GM19463 (cell line): ENCODE results near the gene LUC7L.
"Not testable (repeated sequence)": the region's sequence is repeated elsewhere in the genome, so short reads cannot be mapped to it uniquely, and the experiment has no call there.

ENCODE experiments used
- ATAC-seq: cut with Tn5 transposase; IDR thresholded peaks from one replicate; pipeline ENCODE4 v1.9.1; 2021; ENCODE audit warnings: mild to moderate bottlenecking, moderate library complexity; ENCODE audit not compliant: unreplicated experiment

LUC7L gene

DNA sequence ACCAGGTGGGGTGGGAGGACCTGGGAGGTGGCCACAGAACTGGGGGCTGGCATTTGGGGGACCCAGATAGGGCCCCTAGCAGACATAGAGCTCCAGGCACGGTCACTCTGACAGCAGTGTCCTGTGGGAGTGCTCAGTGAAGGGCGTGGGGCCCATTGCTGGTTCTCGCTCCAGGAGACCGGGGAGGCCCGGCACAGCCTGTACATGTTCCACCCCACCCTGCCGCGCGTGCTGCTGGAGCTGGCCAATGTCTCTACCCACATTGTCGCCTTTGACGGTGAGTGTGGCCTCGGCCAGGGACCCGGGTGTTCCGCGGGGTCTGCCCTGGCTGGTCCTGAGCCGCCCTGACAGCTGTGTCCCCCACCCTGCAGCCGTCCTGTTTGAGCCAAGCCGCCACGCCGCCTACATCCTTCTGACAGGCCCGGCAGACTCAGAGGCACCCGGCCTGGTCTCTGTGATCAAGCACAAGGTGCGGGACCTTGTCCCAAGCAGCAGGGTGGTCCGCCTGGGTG lies 35.2 kb upstream of the LUC7L start:
- no peak for ATAC-seq

DNA sequence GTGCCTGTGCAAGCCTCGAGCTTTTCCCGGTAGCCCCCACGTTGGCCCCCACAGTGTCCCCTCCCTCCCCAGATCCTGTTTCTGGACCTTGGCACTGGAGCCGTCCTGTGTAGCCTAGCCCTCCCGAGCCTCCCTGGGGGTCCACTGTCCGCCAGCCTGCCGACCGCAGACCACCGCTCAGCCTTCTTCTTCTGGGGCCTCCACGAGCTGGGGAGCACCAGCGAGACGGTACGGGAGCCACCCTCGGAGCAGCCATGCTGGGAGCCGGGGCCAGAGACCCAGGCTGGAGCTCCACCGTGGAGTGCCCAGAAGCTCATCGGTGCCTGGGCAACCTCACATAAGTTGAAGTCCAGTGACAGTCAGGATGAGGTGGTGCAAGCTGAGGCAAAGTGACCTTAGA lies 34.7 kb upstream of the LUC7L start:
- no peak for ATAC-seq

DNA sequence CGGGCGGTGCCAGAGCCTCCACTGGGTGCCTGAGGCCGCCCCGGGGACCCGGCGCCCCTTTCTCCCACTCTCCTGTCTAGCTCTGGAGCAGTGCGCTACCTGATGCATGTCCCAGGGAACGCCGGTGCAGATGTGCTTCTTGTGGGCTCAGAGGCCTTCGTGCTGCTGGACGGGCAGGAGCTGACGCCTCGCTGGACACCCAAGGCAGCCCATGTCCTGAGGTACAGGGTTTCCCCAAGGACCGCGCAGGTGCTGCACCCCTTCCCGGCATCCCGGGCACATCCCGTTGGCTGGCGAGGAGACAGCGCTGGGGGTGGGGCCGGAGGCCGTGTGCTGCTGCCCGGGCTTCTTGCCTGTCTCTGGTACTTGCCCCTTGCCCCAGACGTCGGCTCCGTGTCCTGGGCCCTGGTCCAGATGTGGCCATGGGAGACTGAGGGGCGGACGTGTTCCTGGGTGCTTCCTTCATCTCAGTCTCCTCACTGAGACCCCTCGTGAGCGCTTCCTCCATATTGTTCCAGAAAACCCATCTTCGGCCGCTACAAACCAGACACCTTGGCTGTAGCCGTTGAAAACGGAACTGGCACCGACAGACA lies 34.0 kb upstream of the LUC7L start:
- ATAC-seq: no peak

DNA sequence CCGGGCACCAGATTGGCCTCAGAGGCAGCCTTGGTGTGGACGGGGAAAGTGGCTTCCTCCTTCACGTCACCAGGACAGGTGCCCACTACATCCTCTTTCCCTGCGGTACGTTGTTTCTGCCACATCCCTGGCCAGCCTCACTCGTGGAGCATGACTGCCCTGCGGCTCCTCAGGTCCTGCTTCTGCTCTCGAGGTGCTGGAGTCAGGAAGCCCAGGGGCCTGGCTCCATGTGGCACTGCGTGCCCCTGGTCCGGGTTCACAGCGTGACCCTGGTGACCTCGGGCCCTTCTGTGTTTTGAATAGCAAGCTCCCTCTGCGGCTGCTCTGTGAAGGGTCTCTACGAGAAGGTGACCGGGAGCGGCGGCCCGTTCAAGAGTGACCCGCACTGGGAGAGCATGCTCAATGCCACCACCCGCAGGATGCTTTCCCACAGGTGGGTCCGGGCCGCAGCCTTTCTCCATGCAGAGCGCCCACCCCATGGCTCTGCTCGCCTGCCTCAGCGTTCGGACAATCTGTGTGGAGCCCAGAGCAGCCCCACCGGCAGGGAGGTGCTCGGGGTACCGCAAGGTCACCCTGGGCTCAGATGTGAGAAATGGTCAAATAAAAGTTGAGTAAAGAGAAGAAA lies 33.0 kb upstream of the LUC7L start:
- ATAC-seq: no peak

DNA sequence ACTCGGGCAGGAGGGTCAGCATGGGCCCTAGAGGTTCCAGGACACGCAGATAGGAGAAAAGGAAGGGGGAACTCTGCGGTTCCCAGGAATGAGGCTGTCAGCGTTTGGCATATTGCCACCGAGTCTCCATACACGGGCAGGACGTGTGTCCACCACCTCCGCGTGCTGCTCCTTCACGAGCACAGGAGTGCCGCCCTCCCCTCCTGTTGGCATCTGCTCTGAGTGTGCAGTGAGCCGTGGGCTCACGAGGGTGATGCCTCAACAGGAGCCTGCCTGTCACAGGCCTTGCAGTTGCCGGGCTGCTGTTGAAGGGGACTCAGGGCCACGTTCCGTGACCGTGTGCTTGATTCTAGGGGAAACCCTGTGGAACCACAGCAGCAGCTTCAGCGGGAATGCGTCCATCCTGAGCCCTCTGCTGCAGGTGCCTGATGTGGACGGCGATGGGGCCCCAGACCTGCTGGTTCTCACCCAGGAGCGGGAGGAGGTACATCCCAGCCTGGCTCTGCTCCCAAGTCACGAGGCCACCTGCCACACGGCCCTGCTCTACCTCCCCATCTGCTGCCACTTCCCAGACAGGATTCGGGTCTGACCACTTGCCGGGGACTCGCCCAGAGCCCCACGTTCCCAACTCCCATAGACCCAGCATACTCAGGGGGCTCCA lies 31.9 kb upstream of the LUC7L start:
- ATAC-seq: no peak

DNA sequence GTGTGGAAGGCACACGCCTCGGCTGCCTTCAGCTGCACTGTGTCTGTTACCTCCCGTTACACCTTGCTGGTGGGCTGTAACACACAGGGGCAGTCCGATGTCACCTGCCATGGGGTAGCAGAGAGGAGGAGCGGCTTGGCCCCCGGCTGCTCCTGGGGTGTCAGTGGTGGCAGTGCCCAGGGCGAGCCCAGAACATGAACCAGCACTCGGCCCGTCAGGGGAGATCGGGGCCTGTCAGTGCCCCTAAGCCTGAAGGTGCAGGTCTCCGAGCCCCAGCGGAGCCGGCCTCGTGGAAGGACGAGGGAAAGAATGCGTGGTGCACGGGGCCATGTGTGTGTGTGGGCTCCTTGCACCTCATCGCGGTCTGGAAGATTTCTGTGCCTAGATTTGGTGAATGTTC lies 31.1 kb upstream of the LUC7L start:
- ATAC-seq: no peak

DNA sequence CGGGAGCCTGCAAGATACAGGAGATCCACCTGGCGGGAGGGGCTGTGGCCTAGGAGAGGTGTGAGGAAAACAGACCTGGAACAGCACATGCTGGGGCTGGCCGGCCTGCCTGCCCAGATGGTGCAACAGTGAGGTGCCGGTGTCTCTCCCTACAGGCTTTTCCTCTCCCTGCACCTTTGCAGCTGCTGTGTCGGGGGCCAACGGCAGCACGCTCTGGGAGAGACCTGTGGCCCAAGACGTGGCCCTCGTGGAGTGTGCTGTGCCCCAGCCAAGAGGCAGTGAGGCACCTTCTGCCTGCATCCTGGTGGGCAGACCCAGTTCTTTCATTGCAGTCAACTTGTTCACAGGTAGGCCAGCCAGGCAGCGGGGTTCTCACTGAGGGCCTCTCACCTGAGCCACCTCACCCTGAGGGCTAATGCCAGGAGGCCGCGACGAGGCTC lies 30.6 kb upstream of the LUC7L start:
- ATAC-seq: no peak

DNA sequence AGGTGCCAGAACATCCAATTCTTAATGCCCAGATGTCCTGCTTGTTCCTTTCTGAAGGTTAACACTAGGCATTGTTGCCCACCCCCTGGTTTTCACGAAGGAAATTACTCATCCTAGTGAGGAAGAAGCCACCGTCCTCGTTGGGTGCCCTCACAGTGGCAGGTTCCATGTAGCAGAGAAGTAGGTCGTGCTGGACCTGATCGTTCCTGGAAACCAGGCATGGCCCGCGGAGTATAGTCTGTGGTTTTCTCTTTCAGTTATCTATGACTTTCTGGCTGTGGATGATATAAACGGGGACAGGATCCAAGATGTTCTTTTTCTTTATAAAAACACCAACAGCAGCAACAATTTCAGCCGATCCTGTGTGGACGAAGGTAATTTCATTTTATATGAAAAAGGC lies 30.0 kb upstream of the LUC7L start:
- no peak for ATAC-seq

DNA sequence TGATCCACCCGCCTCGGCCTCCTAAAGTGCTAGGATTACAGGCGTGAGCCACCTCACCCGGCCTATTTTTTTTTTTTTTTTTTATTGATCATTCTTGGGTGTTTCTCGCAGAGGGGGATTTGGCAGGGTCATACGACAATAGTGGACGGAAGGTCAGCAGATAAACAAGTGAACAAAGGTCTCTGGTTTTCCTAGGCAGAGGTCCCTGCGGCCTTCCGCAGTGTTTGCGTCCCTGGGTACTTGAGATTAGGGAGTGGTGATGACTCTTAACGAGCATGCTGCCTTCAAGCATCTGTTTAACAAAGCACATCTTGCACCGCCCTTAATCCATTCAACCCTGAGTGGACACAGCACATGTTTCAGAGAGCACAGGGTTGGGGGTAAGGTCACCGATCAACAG lies 28.8 kb upstream of the LUC7L start:
- not testable (repeated sequence) for ATAC-seq

DNA sequence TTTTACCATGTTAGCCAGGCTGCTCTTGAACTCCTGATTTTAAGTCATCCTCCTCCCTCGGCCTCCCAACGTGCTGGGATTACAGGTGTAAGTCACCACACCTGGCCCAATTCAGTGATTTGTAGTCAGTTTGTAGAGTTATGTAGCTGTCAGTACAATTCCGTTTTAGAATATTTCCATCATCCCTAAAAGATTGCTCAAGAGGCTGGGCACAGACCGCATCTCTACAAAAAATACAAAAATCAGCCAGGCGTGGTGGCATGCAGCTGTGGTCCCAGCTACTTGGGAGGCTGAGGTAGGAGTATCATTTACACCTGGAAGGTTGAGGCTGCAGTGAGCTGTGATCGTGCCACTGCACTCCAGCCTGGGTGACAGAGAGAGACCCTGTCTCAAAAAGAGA lies 25.9 kb upstream of the LUC7L start:
- ATAC-seq: no peak

DNA sequence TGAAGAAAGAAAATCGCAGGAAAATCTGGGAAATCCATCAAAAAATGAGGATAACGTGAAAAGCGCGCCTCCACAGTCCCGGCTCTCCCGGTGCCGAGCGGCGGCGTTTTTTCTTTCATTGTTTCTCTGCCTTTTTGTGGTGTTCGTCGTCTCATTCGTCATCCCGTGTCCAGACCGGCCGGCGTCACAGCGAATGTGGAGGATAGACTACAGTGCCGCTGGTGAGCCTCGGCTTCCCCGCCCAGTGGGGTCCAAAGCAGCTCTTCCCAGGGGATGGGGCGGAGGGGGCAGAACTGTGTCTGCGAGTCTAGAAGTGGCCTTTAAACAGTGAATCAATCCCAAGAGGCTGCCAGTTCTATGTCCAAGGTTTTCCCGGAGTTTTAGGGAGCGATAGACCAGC lies 25.2 kb upstream of the LUC7L start:
- ATAC-seq: no peak

DNA sequence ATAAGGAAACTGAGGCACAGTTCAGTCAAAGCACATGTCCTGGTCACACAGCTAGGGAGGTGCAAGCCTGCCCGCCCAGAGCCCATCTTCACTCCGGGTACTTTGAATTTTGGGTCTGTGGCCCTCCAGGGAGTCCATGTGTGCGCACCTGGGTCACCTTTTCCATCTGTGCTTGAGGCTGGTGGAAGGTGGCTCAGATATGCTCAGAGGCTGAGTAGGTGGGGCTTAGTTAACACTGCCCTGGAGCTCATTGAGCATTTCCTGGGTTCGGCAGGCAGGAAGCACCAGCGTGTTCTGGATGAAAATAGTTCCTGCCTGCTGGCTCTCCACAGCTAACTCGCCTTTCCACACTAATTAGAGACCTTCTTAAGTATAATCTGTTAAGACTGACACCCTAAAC lies 24.6 kb upstream of the LUC7L start:
- no peak for ATAC-seq

DNA sequence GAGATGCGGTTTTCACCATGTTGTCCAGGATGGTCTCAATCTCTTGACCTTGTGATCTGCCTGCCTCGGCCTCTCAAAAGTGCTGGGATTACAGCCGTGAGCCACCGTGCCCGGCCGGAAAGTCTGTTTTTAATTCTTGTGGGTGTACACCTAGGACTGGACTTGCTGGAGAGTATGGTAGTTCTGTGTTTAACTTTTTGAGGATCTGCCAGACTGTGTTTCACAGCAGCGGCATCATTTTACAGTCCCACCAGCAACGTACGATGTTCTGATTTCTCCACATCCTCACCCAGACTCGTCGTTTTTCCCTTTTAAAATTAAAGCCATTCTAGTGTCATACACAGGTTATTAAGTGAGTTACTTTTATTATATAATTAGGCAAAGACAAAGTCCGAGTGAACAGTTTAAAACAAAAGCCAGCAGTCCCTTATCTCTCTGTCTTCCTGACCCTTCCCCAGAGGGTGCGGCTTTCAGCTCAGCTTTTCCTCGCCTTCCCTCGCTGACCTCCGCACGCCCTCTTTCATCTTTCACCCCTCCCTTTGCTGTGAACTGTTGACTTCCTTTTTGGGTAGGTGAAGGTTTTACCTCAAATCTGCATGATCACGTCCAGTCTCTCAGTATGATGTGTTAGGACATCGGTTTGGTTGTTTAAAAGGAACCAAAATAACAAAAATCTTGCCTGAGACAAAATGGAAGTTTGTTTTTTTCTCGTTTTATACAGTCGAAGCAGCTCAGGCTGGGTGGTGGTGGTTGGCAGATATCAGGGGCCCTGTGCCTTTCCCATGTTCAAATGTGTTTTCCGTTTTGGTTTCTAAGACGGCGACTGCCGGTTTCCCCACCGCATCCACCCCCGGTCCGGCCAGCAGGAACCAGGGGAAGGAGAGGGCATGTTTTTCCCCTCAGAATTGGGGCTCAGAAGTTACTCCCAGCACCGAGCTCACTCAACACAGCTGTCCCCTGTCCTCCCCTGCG lies 23.4 kb upstream of the LUC7L start:
- ATAC-seq: no peak

DNA sequence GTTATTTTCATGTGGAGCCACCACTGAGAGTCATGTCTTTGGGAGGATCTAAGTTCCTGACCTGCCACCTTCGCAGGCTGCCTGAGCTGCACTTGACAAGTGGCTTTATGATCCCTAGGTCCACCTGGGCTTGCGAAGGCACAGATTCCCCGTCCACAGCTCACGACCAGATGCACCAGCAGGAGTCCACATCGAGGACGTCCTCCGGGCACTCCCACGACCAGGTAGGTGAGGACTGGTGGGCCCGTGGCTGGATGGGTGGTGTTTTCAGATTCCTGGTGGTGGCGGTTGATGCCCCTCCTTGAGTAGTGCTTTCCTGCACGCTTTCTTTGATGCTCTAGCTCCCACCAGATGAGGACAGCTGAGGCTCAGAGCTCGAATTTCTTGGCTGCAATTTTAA lies 20.2 kb upstream of the LUC7L start:
- no peak for ATAC-seq

DNA sequence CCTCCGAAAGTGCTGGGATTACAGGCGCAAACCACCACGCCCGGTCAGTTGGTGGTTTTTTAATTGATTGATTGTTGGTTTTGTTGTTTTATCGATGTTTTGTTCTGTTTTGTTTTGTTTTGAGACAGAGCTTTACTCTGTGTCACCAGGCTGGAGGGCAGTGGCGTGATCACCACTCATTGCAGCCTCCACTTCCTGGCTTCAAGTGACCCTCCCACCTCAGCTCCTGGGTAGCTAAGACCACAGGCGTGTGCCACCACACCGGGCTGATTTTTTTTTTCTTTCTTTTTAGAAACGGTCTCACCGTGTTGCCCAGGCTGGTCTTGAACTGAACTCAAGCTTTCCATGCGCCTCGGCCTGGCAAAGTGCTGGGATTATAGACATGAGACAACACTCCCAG lies 17.8 kb upstream of the LUC7L start:
- ATAC-seq: no peak

DNA sequence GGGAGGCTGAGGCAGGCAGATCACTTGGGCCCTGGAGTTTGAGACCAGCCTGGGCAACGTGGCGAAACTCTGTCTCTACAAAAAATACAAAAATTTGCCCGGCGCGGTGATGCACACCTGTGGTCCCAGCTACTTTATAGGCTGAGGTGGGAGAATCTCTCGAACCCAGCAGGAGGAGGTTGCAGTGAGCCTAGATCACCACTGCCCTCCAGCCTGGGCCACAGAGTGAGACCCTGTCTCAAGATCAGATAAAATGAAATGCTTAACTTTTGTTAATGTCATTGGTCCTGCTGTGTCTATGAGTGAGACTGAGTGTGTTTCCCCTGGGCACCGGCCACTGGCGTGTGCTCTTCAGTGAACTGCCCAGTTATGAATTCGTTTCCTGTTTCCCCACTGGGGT lies 15.9 kb upstream of the LUC7L start:
- no peak for ATAC-seq

DNA sequence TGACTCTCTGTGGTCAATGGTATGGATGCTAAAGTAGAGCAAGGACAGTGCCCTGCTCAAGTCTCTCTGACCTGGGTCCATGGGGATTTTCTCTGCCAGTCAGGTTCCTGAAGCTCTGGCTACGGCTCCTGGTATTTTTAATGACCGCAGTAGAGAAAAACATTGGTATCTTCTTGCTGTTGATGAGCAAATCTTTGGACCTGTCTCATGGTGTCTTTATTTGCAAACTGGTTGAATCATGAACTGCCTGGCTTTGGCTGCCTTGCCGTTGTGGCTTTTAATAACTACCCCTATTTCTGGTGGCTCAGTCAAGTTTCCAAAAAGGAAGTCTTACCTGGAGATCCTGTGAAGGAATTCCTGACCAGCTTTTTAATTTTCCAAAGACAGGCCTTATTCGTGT lies 14.1 kb upstream of the LUC7L start:
- ATAC-seq: no peak

DNA sequence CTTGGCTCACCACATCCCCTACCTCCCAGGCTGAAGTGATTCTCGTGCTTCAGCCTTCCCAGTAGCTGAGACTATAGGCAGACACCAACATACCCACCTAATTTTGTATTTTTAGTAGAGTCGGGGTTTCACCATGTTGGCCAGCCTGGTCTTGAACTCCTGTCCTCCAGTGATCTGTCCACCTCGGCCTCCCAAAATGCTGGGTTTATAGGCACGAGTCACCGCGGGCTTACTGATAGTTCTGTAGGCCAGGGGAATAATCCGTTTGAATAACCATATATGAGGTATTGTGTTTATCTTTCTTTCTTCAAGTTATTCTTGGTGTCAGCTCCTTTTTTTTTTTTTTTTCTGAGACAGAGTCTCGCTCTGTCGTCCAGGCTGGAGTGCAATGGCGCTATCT lies 13.0 kb upstream of the LUC7L start:
- ATAC-seq: no peak

DNA sequence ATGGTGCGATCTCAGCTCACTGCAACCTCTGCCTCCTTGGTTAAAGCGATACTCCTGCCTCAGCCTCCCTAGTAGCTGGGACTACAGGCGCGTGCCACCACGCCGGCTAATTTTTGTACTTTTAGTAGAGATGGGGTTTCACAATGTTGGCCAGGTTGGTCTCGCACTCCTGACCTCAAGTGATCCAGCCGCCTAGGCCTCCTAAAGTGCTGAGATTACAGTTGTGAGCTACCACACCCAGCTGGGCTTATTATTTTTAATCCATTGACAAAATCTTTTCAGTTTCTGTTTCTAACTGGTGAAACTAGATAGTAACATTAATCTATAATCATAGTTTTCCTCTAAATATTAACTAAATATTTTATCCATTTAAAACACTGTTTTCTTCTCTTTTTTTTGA lies 11.3 kb upstream of the LUC7L start:
- no peak for ATAC-seq

DNA sequence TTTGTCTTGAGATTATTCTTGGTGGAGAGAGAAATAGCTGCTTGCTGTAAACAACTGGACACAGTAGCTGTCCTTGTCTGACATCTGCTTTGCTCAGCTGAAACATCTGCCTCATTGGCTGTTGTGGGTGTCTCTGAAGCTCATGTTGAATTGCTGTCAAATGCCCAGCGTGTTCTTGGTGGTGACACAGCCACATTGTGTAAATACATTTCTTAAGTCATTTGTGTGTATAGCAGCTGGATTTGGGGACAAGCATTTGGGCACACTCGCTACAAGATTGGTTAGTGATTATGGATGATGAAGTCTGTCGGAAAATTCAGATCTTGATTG lies 10.7 kb upstream of the LUC7L start:
- ATAC-seq: no peak
